Endodermal cell (in vitro differentiated cells): ENCODE results near the gene ABLIM3. TPM values are rescaled to one million over a fixed set of nuclear protein-coding genes. Genes with fewer than 3 reads are reported as not detected.

Experiments used
- DNase-seq: peaks from one replicate; pipeline ENCODE4 v3.0.0-alpha.2; 2017
- H3K27ac ChIP-seq: 2 replicates; pipeline ENCODE4 v1.5.1; 2013; ENCODE audit warnings: mild to moderate bottlenecking, low read depth, low read length, moderate library complexity
- H3K27me3 ChIP-seq: 2 replicates; pipeline ENCODE4 v1.6.1; 2013; ENCODE audit warnings: mild to moderate bottlenecking, low read length, moderate library complexity; ENCODE audit not compliant: insufficient read depth, control insufficient read depth, poor library complexity, severe bottlenecking
- H3K36me3 ChIP-seq: 2 replicates; pipeline ENCODE4 v1.7.0; 2013; ENCODE audit warnings: mild to moderate bottlenecking, low read length, moderate library complexity; ENCODE audit not compliant: control insufficient read depth, insufficient read depth
- H3K4me1 ChIP-seq: one replicate; pipeline ENCODE4 v1.7.0; 2013; ENCODE audit warnings: low read length; ENCODE audit not compliant: control insufficient read depth, insufficient read depth
- H3K4me3 ChIP-seq: 2 replicates; pipeline ENCODE4 v1.5.1; 2013; ENCODE audit warnings: mild to moderate bottlenecking, low read length, moderate library complexity
- H3K9ac ChIP-seq: 2 replicates; pipeline ENCODE4 v1.6.1; 2013; ENCODE audit warnings: mild to moderate bottlenecking, low read length, moderate library complexity; ENCODE audit not compliant: poor library complexity, severe bottlenecking; ENCODE audit errors: extremely low read depth
- H3K9me3 ChIP-seq: 2 replicates; pipeline ENCODE4 v1.6.1; 2013; ENCODE audit warnings: mild to moderate bottlenecking, low read length, moderate library complexity; ENCODE audit not compliant: control insufficient read depth
- H3K27ac Mint-ChIP-seq: 2 replicates; pipeline ENCODE4 v1.8.0; 2020; ENCODE audit warnings: mixed read lengths
- H3K27me3 Mint-ChIP-seq: 2 replicates; pipeline ENCODE4 v1.8.0; 2021; ENCODE audit warnings: mild to moderate bottlenecking, mixed read lengths; ENCODE audit not compliant: insufficient read depth
- H3K36me3 Mint-ChIP-seq: 2 replicates; pipeline ENCODE4 v1.8.0; 2020; ENCODE audit warnings: low read depth, mixed read lengths
- H3K4me1 Mint-ChIP-seq: 2 replicates; pipeline ENCODE4 v1.8.0; 2020; ENCODE audit warnings: mixed read lengths
- H3K4me3 Mint-ChIP-seq: 2 replicates; pipeline ENCODE4 v1.8.0; 2020; ENCODE audit warnings: mild to moderate bottlenecking, moderate library complexity, mixed read lengths
- H3K9me3 Mint-ChIP-seq: 2 replicates; pipeline ENCODE4 v1.8.0; 2020; ENCODE audit warnings: mild to moderate bottlenecking, mixed read lengths
- CTCF ChIP-seq: fragments of 200-600 bp; sonication (generic); conservative IDR thresholded peaks from 2 replicates; pipeline ENCODE4 v1.5.0; 2021; ENCODE audit warnings: antibody characterized with exemption, mild to moderate bottlenecking
- WGBS, 2 experiments: methylation state at CpG; one replicate each; pipeline versions ENCODE4 v1.1.5 to v1.1.7; 2013; ENCODE audit warnings: missing lambda C conversion rate in 2 of 2, mixed read lengths in 1 of 2; ENCODE audit not compliant: insufficient coverage in 1 of 2, insufficient read length in 1 of 2; 5-methylcytosine and 5-hydroxymethylcytosine counted together
- total RNA-seq, 2 donors: library from RNA; stranded (reverse); fragmentation: NEBNext Ultra II Directional in 1 of 2; extraction: Animal tissue kit (Norgen Biotek cat#: 25700) in 1 of 2; gene quantifications; 2 replicates in 1 of 2; 3 replicates in 1 of 2; pipeline ENCODE4 v1.2.1, GENCODE V29; 2021

The ABLIM3 gene
- total RNA-seq, 2 donors from 2014 or later = 0.24 to 0.66 TPM

DNA sequence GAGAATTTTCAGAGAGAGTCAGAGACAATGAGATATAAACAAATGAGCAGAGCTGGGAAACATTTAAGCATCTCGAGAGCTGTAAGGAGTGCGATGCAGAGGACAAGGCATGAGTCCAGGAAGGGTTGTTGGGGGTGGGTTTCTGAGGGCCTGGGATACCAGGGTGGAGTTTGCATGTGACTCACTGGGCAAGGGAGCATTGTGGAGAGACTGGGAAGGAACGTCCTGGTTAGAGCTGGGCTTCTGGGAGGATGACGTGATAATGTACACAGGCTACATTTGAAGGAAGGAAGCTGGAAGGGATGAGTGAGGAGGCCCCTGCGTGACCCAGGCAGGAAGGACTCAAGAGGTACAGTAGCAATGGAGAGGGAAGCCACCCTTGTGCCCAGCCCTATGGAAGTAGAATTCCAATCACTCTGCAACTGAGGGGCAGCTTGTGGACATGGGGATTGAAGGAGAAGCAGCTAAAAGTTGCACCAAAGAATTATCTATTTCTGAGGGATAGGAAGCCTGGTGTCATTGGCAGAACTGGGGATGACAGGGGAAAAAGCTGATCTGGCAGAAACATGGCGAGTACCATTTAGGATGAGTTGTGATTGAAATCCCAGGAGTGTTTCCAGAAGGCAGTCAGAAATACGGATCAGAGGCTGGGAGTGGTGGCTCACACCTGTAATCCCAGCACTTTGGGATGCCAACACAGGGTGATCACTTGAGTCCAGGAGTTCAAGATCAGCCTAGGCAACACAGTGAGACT, 71.1 kb downstream of the ABLIM3 start:
- H3K27ac Mint-ChIP-seq = no peak overlapping the region
- Histone ChIP-seq H3K27me3 (no peaks in the 10 kb centered on the region), H3K4me1 (peaks cover 4% of the 10 kb centered on the region), H3K9ac (no peak overlapping the region), H3K9me3 (no peaks in the 10 kb centered on the region), H3K4me3 (no peak overlapping the region), H3K36me3 (no peaks in the 10 kb centered on the region), H3K27ac (no peak overlapping the region)
- no peaks in the 10 kb centered on the region for H3K36me3 Mint-ChIP-seq
- H3K4me3 Mint-ChIP-seq = no peak overlapping the region
- TF ChIP-seq CTCF = no peak
- DNase-seq = no peak
- peaks cover 4% of the 10 kb centered on the region for H3K4me1 Mint-ChIP-seq
- 85 to 92% methylated on average over 7 of the region's 7 CpGs for WGBS, 2 experiments
- H3K27me3 Mint-ChIP-seq = peaks cover 1% of the 10 kb centered on the region
- H3K9me3 Mint-ChIP-seq = no peaks in the 10 kb centered on the region

DNA sequence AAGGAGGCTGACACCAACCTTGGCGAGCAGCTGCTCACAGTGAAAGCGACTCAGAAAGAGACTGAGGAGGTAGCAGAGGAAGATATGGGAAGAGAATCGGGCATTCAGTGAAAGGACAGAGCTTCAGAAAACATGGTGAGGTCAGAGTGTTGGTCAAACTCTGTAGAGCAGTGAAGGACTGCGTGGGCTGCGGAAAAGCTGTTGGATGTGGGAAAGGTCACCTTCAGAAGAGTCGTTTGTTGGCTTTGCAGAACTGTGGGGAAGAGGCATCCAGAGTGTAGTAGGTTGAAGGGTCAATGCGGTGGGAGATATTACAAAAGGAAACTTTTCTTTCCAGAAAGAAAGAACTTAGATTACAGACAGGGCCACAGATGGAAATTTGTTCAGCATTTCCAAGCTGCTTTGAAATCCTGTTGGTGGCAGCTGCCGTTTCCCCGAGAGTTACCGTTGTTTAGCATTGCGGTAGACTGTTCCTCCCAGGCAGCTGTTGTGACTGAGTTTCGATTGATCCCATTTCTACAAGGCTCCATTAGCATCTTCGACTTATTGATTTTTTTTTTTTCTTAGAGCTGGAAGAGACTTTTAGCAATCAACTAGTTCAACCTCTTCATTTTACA, 72.1 kb downstream of the ABLIM3 start:
- no peaks in the 10 kb centered on the region for H3K36me3 Mint-ChIP-seq
- no peak overlapping the region for H3K27ac ChIP-seq
- 94 to 96% methylated on average over 13 of the region's 13 CpGs for WGBS, 2 experiments
- no peaks in the 10 kb centered on the region for H3K36me3 ChIP-seq
- peaks cover 1% of the 10 kb centered on the region for H3K27me3 Mint-ChIP-seq
- no peak overlapping the region for H3K4me3 ChIP-seq
- peaks cover 4% of the 10 kb centered on the region for H3K4me1 Mint-ChIP-seq
- H3K4me1 ChIP-seq = peaks cover 4% of the 10 kb centered on the region
- H3K9me3 Mint-ChIP-seq = no peaks in the 10 kb centered on the region
- no peaks in the 10 kb centered on the region for H3K9me3 ChIP-seq
- TF ChIP-seq CTCF = no peak
- H3K27ac Mint-ChIP-seq = no peak overlapping the region
- H3K27me3 ChIP-seq = no peaks in the 10 kb centered on the region
- H3K9ac ChIP-seq = no peak overlapping the region
- no peak for DNase-seq
- no peak overlapping the region for H3K4me3 Mint-ChIP-seq

DNA sequence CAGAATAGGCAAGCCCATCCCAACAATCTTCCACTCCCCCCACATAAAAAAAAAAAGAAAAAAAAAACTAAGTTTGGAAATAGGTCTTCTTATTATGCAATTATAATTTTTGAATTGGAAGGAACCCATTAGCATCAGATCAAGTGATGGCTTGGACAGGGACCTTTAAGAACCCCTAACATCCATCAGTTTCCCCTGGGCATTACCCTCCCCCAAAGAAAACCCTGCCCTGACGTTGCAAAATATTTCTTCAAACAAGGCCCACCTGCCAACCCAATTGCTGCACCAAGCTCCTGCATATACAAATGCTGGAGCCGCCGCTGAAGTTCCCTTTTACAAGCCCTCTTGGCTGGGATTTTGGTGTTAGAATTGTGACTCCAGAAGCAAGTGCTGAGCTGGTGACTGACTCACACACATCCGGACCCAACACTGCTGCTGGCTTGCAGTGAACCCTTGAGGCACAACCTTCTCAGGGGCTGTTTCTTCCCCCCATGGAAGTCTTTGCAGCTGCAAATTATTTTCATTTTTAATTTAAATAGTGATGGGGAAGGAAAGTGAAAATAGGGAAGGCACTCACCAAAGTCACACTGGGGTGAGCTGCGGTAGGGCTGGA, 74.3 kb downstream of the ABLIM3 start:
- Mint-ChIP-seq H3K36me3 (no peaks in the 10 kb centered on the region), H3K27me3 (peaks cover 1% of the 10 kb centered on the region), H3K9me3 (no peaks in the 10 kb centered on the region), H3K27ac (no peak overlapping the region), H3K4me1 (no peaks in the 10 kb centered on the region), H3K4me3 (no peak overlapping the region)
- no peak for TF ChIP-seq CTCF
- Histone ChIP-seq H3K9me3 (no peaks in the 10 kb centered on the region), H3K27ac (no peak overlapping the region), H3K9ac (no peak overlapping the region), H3K4me1 (no peaks in the 10 kb centered on the region), H3K4me3 (no peak overlapping the region), H3K27me3 (no peaks in the 10 kb centered on the region), H3K36me3 (no peaks in the 10 kb centered on the region)
- no peak for DNase-seq
- WGBS, 2 experiments = 88 to 100% methylated on average over 1 to 5 of the region's 5 CpGs
